ENCODE measurements around the gene GOLPH3. TPM values are rescaled to one million over a fixed set of nuclear protein-coding genes. Genes with fewer than 3 reads are reported as not detected.

Gene GOLPH3
- total RNA-seq, 1 experiment from 2014 or later, result 69.2 TPM

GRCh38 chr5:32144378-32145207, 29.5 kb downstream of the GOLPH3 start:
- Histone ChIP-seq H3K79me2 (ENCODE audit: insufficient read depth, low read length) (peaks cover 80% of the 10 kb centered on the region), H4K20me1 (ENCODE audit: insufficient read depth) (peaks cover 31% of the 10 kb centered on the region; the same call in 1 of the 2 replicates), H3K27me3 (ENCODE audit: insufficient read depth, low read length) (no peaks in the 10 kb centered on the region), H2AFZ (ENCODE audit: low read depth, low read length, poor library complexity, severe bottlenecking) (no peak overlapping the region), H3K4me3 (replicated peaks in 1 of 2; ENCODE audit: low read depth in 1 of 2, low read length in 2 of 2) (no peak overlapping the region), H3K36me3 (ENCODE audit: control insufficient read depth in 1 of 2, insufficient read depth in 2 of 2, low read length in 2 of 2) (peaks cover 0 to 3% of the 10 kb centered on the region in 2 experiments; a peak in 1 of 4 replicates), H3K4me2 (ENCODE audit: low read length) (no peak overlapping the region), H3K9me3 (ENCODE audit: control insufficient read depth in 1 of 2, insufficient read depth in 1 of 2, low read depth in 1 of 2, low read length in 2 of 2) (no peaks in the 10 kb centered on the region), H3K27ac (ENCODE audit: low read depth, low read length) (no peak overlapping the region), H3K9ac (ENCODE audit: low read length) (no peak overlapping the region), H3K4me1 (ENCODE audit: control insufficient read depth in 1 of 2, insufficient read depth in 2 of 2, low read length in 2 of 2) (peaks cover 0 to 2% of the 10 kb centered on the region in 2 experiments; a peak in 1 of 4 replicates), H3K9me2 (ENCODE audit: insufficient read depth) (no peaks in the 10 kb centered on the region)
- no TSS peak for BruUV-seq (replicated peaks)
- ChIA-PET CTCF (interaction anchor here (0.6 kb wide), 1 partner anchor 11 kb away, joined by 3 read pairs; no protein-coding TSS in a partner anchor), RAD21 (ENCODE audit: low non-redundant PET in 1 of 2, low total read pairs in 2 of 2, uncharacterized antibody in 2 of 2, unreplicated experiment in 2 of 2) (no interaction called here), POLR2A (no interaction called here)
- TF ChIP-seq POLR2A (IDR thresholded peaks at IDR 0.05; ENCODE audit: borderline replicate concordance, extremely low read depth, insufficient read depth, insufficient read length) (no peak), SP1 (IDR thresholded peaks at IDR 0.05; ENCODE audit: low read depth) (no peak), ZFX (IDR thresholded peaks at IDR 0.05) (no peak), RAD21 (IDR thresholded peaks at IDR 0.05; ENCODE audit: low read depth) (no peak), EZH2 (IDR thresholded peaks at IDR 0.05) (no peak), YY1 (IDR thresholded peaks at IDR 0.05; ENCODE audit: extremely low read depth, insufficient replicate concordance, low read depth, low read length) (no peak), EZH2phosphoT487 (IDR thresholded peaks at IDR 0.05; ENCODE audit: borderline replicate concordance) (no peak), TCF7L2 (IDR thresholded peaks at IDR 0.05; ENCODE audit: borderline replicate concordance, extremely low read depth, insufficient read depth, insufficient read length) (no peak), CBX3 (IDR thresholded peaks at IDR 0.05; ENCODE audit: low read depth) (no peak), FOSL1 (IDR thresholded peaks at IDR 0.05; ENCODE audit: low read depth) (no peak), CEBPB (IDR thresholded peaks at IDR 0.05; ENCODE audit: low read depth) (no peak)
- no peak for DNase-seq (ENCODE audit: low read depth, low spot score)
- intact Hi-C loops (cut with micrococcal nuclease), result no loop called here
- no peak for ATAC-seq

Measured in HCT116 (cell line).